ENCODE data around the gene HSP90AB1. TPM values are rescaled to one million over a fixed set of nuclear protein-coding genes. Genes with fewer than 3 reads are reported as not detected.

The HSP90AB1 gene
- total RNA-seq, 6 experiments from 2014 or later = 847 to 1,026 (median 920) TPM

- no peak for DNase-seq
- H3K27ac Mint-ChIP-seq = peak overlapping the region; percentile 69
- peaks cover 9% of the 10 kb centered on the region for H3K27me3 Mint-ChIP-seq (ENCODE audit: insufficient read depth)
- peaks cover 27% of the 10 kb centered on the region for H3K4me1 Mint-ChIP-seq (ENCODE audit: low read depth)
- no peaks in the 10 kb centered on the region for H3K36me3 Mint-ChIP-seq (ENCODE audit: low read depth)
- no peaks in the 10 kb centered on the region for H3K9me3 Mint-ChIP-seq
- H3K4me3 Mint-ChIP-seq = peak overlapping the region; percentile 91
- TF ChIP-seq CTCF (IDR thresholded peaks at IDR 0.05) = no peak
These were observed 17.5 kb downstream of the HSP90AB1 start for GRCh38 chr6:44264154-44265006.

GRCh38 chr6:44265007-44265721 is 18.3 kb downstream of the HSP90AB1 start, which contains the start of gene NFKBIE:
TSS of gene NFKBIE (minus strand) at chr6:44265551. CDS start at chr6:44265346, 205 bp downstream.
- TF ChIP-seq CTCF (IDR thresholded peaks at IDR 0.05) = peak; percentile 66
- H3K27ac Mint-ChIP-seq = peak within 1 kb of the TSS; percentile 69
- peak within 1 kb of the TSS; percentile 91 for H3K4me3 Mint-ChIP-seq
- no peaks in the 10 kb centered on the region for H3K9me3 Mint-ChIP-seq
- DNase-seq = peak; percentile 75
- peaks cover 27% of the 10 kb centered on the region for H3K4me1 Mint-ChIP-seq (ENCODE audit: low read depth)
- no peaks in the 10 kb centered on the region for H3K36me3 Mint-ChIP-seq (ENCODE audit: low read depth)
- peaks cover 16% of the 10 kb centered on the region for H3K27me3 Mint-ChIP-seq (ENCODE audit: insufficient read depth)

GRCh38 chr6:44265722-44266233 is 18.9 kb downstream of the HSP90AB1 start:
- Mint-ChIP-seq H3K27ac (peak overlapping the region; percentile 14; the same call in 1 of the 2 replicates), H3K4me1 (ENCODE audit: low read depth) (peaks cover 27% of the 10 kb centered on the region), H3K9me3 (no peaks in the 10 kb centered on the region), H3K4me3 (peak overlapping the region; percentile 91), H3K36me3 (ENCODE audit: low read depth) (no peaks in the 10 kb centered on the region), H3K27me3 (ENCODE audit: insufficient read depth) (peaks cover 16% of the 10 kb centered on the region)
- DNase-seq = no peak
- TF ChIP-seq CTCF (IDR thresholded peaks at IDR 0.05) = no peak

GRCh38 chr6:44266347-44266746 is 19.4 kb downstream of the HSP90AB1 start:
- Mint-ChIP-seq H3K27ac (no peak overlapping the region), H3K36me3 (ENCODE audit: low read depth) (no peaks in the 10 kb centered on the region), H3K27me3 (ENCODE audit: insufficient read depth) (peaks cover 20% of the 10 kb centered on the region), H3K9me3 (no peaks in the 10 kb centered on the region), H3K4me3 (no peak overlapping the region), H3K4me1 (ENCODE audit: low read depth) (peaks cover 27% of the 10 kb centered on the region)
- no peak for DNase-seq
- no peak for TF ChIP-seq CTCF (IDR thresholded peaks at IDR 0.05)

GRCh38 chr6:44267252-44267651 is 20.4 kb downstream of the HSP90AB1 start:
- H3K27ac Mint-ChIP-seq = no peak overlapping the region
- no peak overlapping the region for H3K4me3 Mint-ChIP-seq
- H3K36me3 Mint-ChIP-seq (ENCODE audit: low read depth) = no peaks in the 10 kb centered on the region
- DNase-seq = no peak
- no peaks in the 10 kb centered on the region for H3K9me3 Mint-ChIP-seq
- no peak for TF ChIP-seq CTCF (IDR thresholded peaks at IDR 0.05)
- H3K27me3 Mint-ChIP-seq (ENCODE audit: insufficient read depth) = peaks cover 25% of the 10 kb centered on the region
- peaks cover 26% of the 10 kb centered on the region for H3K4me1 Mint-ChIP-seq (ENCODE audit: low read depth)

Measured in HFFc6 (cell line).